Heart right ventricle (tissue), 16 donors: ENCODE results near the gene PER1. TPM values are rescaled to one million over a fixed set of nuclear protein-coding genes. Genes with fewer than 3 reads are reported as not detected.
A peak's percentile ranks its signal among the peaks of the same experiment; 100 is the strongest.

Source experiments
- ATAC-seq, 8 donors: fragments of 200-7000 bp; cut with Tn5 transposase; one replicate each; pipeline ENCODE4 v1.9.1; 2020; ENCODE audit warnings: mild to moderate bottlenecking in 8 of 8, moderate library complexity in 8 of 8, moderate number of reproducible peaks in 1 of 8
- DNase-seq, 2 donors: peaks; one replicate each; pipeline ENCODE4 v3.0.0-alpha.2; 2020
- H3K27ac ChIP-seq, 10 donors: fragments of 200-600 bp; sonication (generic) in 2 of 10; one replicate each; pipeline versions ENCODE4 v1.5.0 to v1.8.0; 2020 to 2022; ENCODE audit warnings: mild to moderate bottlenecking in 3 of 10
- H3K27me3 ChIP-seq, 7 donors: fragments of 200-600 bp; one replicate each; pipeline ENCODE4 v1.8.0; 2021 to 2022; ENCODE audit warnings: mild to moderate bottlenecking in 2 of 7
- H3K36me3 ChIP-seq, 9 donors: fragments of 200-600 bp; sonication (generic) in 1 of 9; one replicate each; pipeline versions ENCODE4 v1.5.0 to v1.8.0; 2020 to 2022; ENCODE audit warnings: mild to moderate bottlenecking in 2 of 9
- H3K4me1 ChIP-seq, 9 donors: fragments of 200-600 bp; sonication (generic) in 1 of 9; one replicate each; pipeline versions ENCODE4 v1.5.0 to v1.8.0; 2020 to 2022; ENCODE audit warnings: mild to moderate bottlenecking in 4 of 9
- H3K4me3 ChIP-seq, 10 donors: fragments of 200-600 bp; sonication (generic) in 2 of 10; one replicate each; pipeline versions ENCODE4 v1.5.0 to v1.8.0; 2020 to 2022; ENCODE audit warnings: mild to moderate bottlenecking in 7 of 10, moderate library complexity in 2 of 10
- H3K9me3 ChIP-seq, 11 donors: fragments of 200-600 bp in 10 of 11; sonication (generic) in 2 of 11; one replicate each; pipeline versions ENCODE4 v1.5.0 to v1.8.0; 2013 to 2022; ENCODE audit warnings: mild to moderate bottlenecking in 2 of 11, control low read depth in 1 of 11, moderate library complexity in 1 of 11
- WGBS, 2 donors: extraction: QIAGEN DNeasy Blood & Tissue Kit; methylation state at CpG; one replicate each; pipeline ENCODE4 v1.1.7; 2013; ENCODE audit warnings: inconsistent platforms in 1 of 2; 5-methylcytosine and 5-hydroxymethylcytosine counted together
- intact Hi-C, 10 donors: fragments of 100-400 bp; cut with DNase I; formaldehyde crosslinking; loops; one replicate each; pipeline versions ENCODE4 v1.11.1 to v1.14.2; 2022
- polyA plus RNA-seq, 2 donors: library from polyadenylated mRNA; stranded (reverse); fragments of 200-250 nt; gene quantifications; one replicate each; pipeline ENCODE4 v1.2.3, GENCODE V29; 2013
- total RNA-seq, 10 donors: library from RNA; stranded (reverse); fragmentation: NEBNext Ultra II Directional in 3 of 10; extraction: Animal tissue kit (Norgen Biotek cat#: 25700) in 3 of 10; gene quantifications; one replicate each; pipeline versions ENCODE4 v1.2.1 to v1.2.4, GENCODE V29; 2021 to 2023
- TF ChIP-seq, protein P1 (sequence below), 9 donors: fragments of 200-600 bp; sonication (generic) in 2 of 9; IDR thresholded peaks; one replicate each; pipeline versions ENCODE4 v1.5.0 to v1.8.0; 2021 to 2022; ENCODE audit warnings: antibody characterized with exemption in 9 of 9, mild to moderate bottlenecking in 5 of 9, moderate library complexity in 1 of 9
- donor health status: Arrhythmogenic right ventricular cardiomyopathy.
- donor health status: ischemic (EF 13 %, LVEDD 7.1; RV severe dilation, severe dysfunction).
- donor health status: healthy with polysubstance abuse.
- donor health status: DM: no; HTN: yes; CAD: no.
- donor health status: DM: no; HTN: no; CAD: no.
- donor health status: ischemic (EF 25% LVEDD 6.9; RV normal size, moderate dysfunction).
- donor health status: ischemic (EF 25% LVEDD 5.7; RV mildly dilated, moderate dysfunction).
- donor health status: healthy.
- donor health status: DM: yes; HTN: yes; CAD: no.
- donor health status: Ischemic cardiomyopathy.
- donor health status: ischemic (EF 35%, LVEDD 5.7; RV mildly dilated, moderate dysfunction).
- donor health status: nonischemic (EF 11% LVEDD 7.7; RV severe dilation, severe dysfunction).
- donor health status: DM: yes; HTN: yes; CAD: no.
- donor health status: PGD.
- donor health status: ischemic (EF 29% LVEDD 5.4; RV normal size, mild dysfunction).
- donor health status: nonischemic (EF 23%, LVEDD 6.1; RV moderate dilation, normal function).

Gene PER1
- total and polyA plus RNA-seq, 12 donors, result 37.4 to 154 (median 115) TPM

DNA sequence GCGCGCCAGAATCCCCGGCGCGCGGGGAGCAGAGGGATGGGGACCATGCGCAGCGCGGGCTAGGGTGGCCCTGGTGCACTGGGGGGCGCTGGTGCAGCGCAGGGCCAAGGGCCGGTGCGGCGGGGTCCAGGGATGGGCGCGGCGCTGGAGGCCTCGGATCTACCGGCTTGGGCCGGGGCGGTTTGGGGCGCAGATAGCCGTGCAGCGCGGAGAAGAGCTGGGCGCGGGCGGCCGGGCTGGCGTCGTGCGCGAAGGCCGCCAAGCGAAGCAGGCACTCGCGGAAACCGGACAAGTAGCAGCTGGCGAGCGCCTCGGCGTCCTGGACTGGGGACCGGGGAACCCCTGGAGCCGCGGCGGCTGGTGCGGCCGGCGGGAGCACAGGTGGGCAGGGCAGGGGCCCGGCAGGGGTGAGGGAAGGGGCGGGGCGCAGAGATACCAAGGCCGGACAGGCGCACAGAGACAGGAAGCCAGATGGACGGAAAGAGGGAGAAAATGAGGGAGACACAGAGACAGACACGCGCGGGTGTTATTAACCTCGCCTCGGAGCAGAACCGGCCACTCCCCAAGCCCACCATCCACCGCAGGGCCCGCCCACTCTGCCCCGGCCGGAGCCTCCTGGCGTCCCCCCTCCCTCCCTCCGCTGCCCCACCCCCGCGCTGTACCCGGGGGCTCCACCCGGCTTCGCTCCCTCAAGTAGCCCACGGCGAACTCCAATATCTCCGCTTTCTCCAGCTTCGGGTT lies 30.4 kb downstream of the PER1 start:
- H3K36me3 ChIP-seq, result no peaks in the 10 kb centered on the region
- H3K9me3 ChIP-seq, result no peaks in the 10 kb centered on the region
- H3K27ac ChIP-seq, result peak overlapping the region in 4 of 10 donors; percentile 26 to 60 (median 44)
- intact Hi-C loops, result loop anchor here in 8 of 10 donors (2.0 to 10.0 kb wide), 5 partner anchors 35 to 103 kb away; partner anchors contain the start of gene VAMP2 (in 2 of the 8)
- H3K27me3 ChIP-seq, result peaks cover 0 to 78% (median 18%) of the 10 kb centered on the region in 7 donors
- DNase-seq (peak; percentile 45 to 59), ATAC-seq (peak in 6 of 8 donors; percentile 12 to 54 (median 17))
- peaks cover 32 to 95% (median 79%) of the 10 kb centered on the region in 9 donors for H3K4me1 ChIP-seq
- TF ChIP-seq, protein P1, sequence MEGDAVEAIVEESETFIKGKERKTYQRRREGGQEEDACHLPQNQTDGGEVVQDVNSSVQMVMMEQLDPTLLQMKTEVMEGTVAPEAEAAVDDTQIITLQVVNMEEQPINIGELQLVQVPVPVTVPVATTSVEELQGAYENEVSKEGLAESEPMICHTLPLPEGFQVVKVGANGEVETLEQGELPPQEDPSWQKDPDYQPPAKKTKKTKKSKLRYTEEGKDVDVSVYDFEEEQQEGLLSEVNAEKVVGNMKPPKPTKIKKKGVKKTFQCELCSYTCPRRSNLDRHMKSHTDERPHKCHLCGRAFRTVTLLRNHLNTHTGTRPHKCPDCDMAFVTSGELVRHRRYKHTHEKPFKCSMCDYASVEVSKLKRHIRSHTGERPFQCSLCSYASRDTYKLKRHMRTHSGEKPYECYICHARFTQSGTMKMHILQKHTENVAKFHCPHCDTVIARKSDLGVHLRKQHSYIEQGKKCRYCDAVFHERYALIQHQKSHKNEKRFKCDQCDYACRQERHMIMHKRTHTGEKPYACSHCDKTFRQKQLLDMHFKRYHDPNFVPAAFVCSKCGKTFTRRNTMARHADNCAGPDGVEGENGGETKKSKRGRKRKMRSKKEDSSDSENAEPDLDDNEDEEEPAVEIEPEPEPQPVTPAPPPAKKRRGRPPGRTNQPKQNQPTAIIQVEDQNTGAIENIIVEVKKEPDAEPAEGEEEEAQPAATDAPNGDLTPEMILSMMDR (IDR thresholded peaks at IDR 0.05), result peak in 8 of 9 donors; percentile 39 to 74 (median 57)
- WGBS, 2 donors, result 0 to 1% methylated on average over 65 to 76 of the region's 76 CpGs
- peak overlapping the region; percentile 11 to 91 (median 64) for H3K4me3 ChIP-seq

DNA sequence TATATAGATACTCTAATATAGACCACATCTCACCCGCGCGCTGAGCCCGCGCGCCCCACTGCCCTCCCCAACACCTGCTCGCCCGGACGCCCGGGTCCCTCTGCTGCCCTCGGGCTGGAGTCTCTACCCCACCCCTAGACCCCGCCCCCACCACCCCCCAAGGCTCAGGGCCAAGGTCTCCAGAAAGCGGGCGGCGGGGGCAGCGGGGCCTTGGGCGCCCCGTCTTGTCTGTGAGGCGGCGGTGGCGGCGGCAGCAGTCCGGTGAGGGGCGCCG lies 30.9 kb downstream of the PER1 start:
- peaks cover 32 to 92% (median 77%) of the 10 kb centered on the region in 9 donors for H3K4me1 ChIP-seq
- no peaks in the 10 kb centered on the region for H3K36me3 ChIP-seq
- H3K4me3 ChIP-seq, result peak overlapping the region; percentile 11 to 91 (median 64)
- 0% methylated on average over 24 to 25 of the region's 25 CpGs for WGBS, 2 donors
- H3K27me3 ChIP-seq, result peaks cover 0 to 78% (median 23%) of the 10 kb centered on the region in 7 donors
- intact Hi-C loops, result loop anchor here in 8 of 10 donors (2.0 to 10.0 kb wide), 5 partner anchors 36 to 103 kb away; partner anchors contain the start of gene VAMP2 (in 2 of the 8)
- H3K27ac ChIP-seq, result peak overlapping the region in 3 of 10 donors; percentile 37 to 60 (median 50)
- no peaks in the 10 kb centered on the region for H3K9me3 ChIP-seq
- TF ChIP-seq, protein P1 (IDR thresholded peaks at IDR 0.05), result no peak
- DNase-seq (no peak), ATAC-seq (peak in 1 of 8 donors; percentile 0)

DNA sequence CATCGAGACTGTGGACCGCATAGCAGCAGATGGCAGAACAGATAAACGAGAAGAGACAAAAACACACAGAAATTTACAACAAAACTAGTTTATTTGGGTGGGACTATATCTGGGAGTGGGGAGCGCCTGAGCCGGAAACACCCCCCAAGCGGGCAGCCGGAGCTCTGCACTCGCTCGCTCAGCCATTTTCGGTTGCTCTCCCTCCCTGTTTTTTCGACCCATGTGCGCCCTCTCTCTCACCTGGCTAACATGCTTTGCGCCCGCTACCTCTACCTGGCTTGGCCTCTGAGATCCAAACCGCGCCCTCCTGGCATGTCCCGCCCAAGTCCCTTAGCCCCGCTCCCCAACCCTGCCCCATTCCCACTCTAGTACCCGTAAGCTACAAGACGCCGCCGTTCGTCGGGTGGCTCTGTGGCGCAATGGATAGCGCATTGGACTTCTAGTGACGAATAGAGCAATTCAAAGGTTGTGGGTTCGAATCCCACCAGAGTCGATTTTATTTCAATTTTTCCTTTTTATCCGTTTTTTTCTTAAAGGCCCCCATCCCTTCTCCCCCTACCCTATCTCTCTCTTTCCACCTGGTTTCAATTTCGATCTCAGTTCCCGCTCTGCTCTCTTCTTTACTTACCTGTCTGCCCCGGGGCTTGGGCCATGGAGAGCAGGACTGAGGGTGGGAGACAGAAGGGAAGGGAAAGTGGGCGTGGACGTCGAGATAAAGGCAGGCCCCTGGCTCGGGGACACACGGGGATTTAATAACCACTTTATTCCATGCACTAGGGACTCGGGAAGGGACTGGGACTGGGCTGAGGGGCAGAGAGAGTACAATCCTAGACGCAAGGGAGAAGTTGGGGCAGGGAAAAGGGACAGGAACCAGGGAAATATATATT lies 31.4 kb downstream of the PER1 start:
- Histone ChIP-seq H3K9me3 (no peaks in the 10 kb centered on the region), H3K4me3 (peak overlapping the region in 9 of 10 donors; percentile 46 to 91 (median 65)), H3K4me1 (peaks cover 32 to 86% (median 72%) of the 10 kb centered on the region in 9 donors), H3K36me3 (no peaks in the 10 kb centered on the region), H3K27ac (peak overlapping the region in 2 of 10 donors; percentile 16 to 64), H3K27me3 (peaks cover 0 to 78% (median 29%) of the 10 kb centered on the region in 7 donors)
- ATAC-seq, result peak in 4 of 8 donors; percentile 2 to 32 (median 12)
- DNase-seq, result peak; percentile 54 to 56
- WGBS, 2 donors, result 1% methylated on average over 40 of the region's 40 CpGs
- TF ChIP-seq, protein P1 (IDR thresholded peaks at IDR 0.05), result peak in 4 of 9 donors; percentile 17 to 34 (median 24)
- intact Hi-C loops, result loop anchor here in 8 of 10 donors (1.0 to 10.0 kb wide), 6 partner anchors 34 to 104 kb away; partner anchors contain the start of gene VAMP2 (in 2 of the 8)
